ENCODE measurements around the gene INS. TPM values are rescaled to one million over a fixed set of nuclear protein-coding genes. Genes with fewer than 3 reads are reported as not detected.

Gene INS
- polyA plus RNA-seq, 1 experiment, result not detected

GRCh38 chr11:2201542-2201941, 40.5 kb upstream of the INS start:
- Histone ChIP-seq H3K27me3 (ENCODE audit: control insufficient read depth, insufficient read depth, low read length) (no peaks in the 10 kb centered on the region), H3K36me3 (ENCODE audit: control insufficient read depth, insufficient read depth, low read length) (no peaks in the 10 kb centered on the region), H3K4me3 (ENCODE audit: low read depth, low read length) (no peak overlapping the region)
- CTCF ChIA-PET, result interaction anchor here (1.7 to 8.6 kb wide), 2 partner anchors 104 to 220 kb away, joined by 8 to 122 read pairs; no protein-coding TSS in a partner anchor
- TF ChIP-seq CTCF (IDR thresholded peaks at IDR 0.05; ENCODE audit: insufficient read depth, low read depth, low read length), result no peak
- no peak for DNase-seq (ENCODE audit: low read depth)
- POLR2A ChIA-PET, result no interaction called here

- no peak for DNase-seq (ENCODE audit: low read depth)
- ChIA-PET CTCF (interaction anchor here (1.7 to 8.6 kb wide), 3 partner anchors 10 to 220 kb away, joined by 3 to 122 read pairs (median 8); no protein-coding TSS in a partner anchor), POLR2A (no interaction called here)
- TF ChIP-seq CTCF (IDR thresholded peaks at IDR 0.05; ENCODE audit: insufficient read depth, low read depth, low read length), result no peak
- H3K27me3 ChIP-seq (ENCODE audit: control insufficient read depth, insufficient read depth, low read length), result no peaks in the 10 kb centered on the region
- H3K4me3 ChIP-seq (ENCODE audit: low read depth, low read length), result no peak overlapping the region
- H3K36me3 ChIP-seq (ENCODE audit: control insufficient read depth, insufficient read depth, low read length), result no peaks in the 10 kb centered on the region
Observed at GRCh38 chr11:2200957-2201519, 40.0 kb upstream of the INS start.

- TF ChIP-seq CTCF (IDR thresholded peaks at IDR 0.05; ENCODE audit: insufficient read depth, low read depth, low read length), result no peak
- Histone ChIP-seq H3K27me3 (ENCODE audit: control insufficient read depth, insufficient read depth, low read length) (no peaks in the 10 kb centered on the region), H3K36me3 (ENCODE audit: control insufficient read depth, insufficient read depth, low read length) (no peaks in the 10 kb centered on the region), H3K4me3 (ENCODE audit: low read depth, low read length) (no peak overlapping the region)
- DNase-seq (ENCODE audit: low read depth), result no peak
- ChIA-PET POLR2A (no interaction called here), CTCF (interaction anchor here (1.8 to 8.6 kb wide), 2 partner anchors 11 to 221 kb away, joined by 3 to 122 read pairs; no protein-coding TSS in a partner anchor)
Observed at GRCh38 chr11:2200536-2200935, 39.5 kb upstream of the INS start.

- H3K27me3 ChIP-seq (ENCODE audit: control insufficient read depth, insufficient read depth, low read length), result no peaks in the 10 kb centered on the region
- no peaks in the 10 kb centered on the region for H3K36me3 ChIP-seq (ENCODE audit: control insufficient read depth, insufficient read depth, low read length)
- H3K4me3 ChIP-seq (ENCODE audit: low read depth, low read length), result no peak overlapping the region
- CTCF ChIA-PET, result interaction anchor here (0.8 to 8.6 kb wide), 6 partner anchors 12 to 332 kb away, joined by 3 to 122 read pairs (median 8); no protein-coding TSS in a partner anchor
- no peak for TF ChIP-seq CTCF (IDR thresholded peaks at IDR 0.05; ENCODE audit: insufficient read depth, low read depth, low read length)
- POLR2A ChIA-PET, result no interaction called here
- DNase-seq (ENCODE audit: low read depth), result no peak
Observed at GRCh38 chr11:2199466-2200341, 38.7 kb upstream of the INS start.
